Tibial artery (tissue), 4 donors: ENCODE measurements around the gene SLTM.
"Not testable (repeated sequence)": the region's sequence is repeated elsewhere in the genome, so short reads cannot be mapped to it uniquely, and the experiment has no call there.

ENCODE experiments used
- DNase-seq, 2 donors: peaks; one replicate each; pipeline ENCODE4 v3.0.0-alpha.2; 2019
- H3K27ac ChIP-seq, 2 donors: fragments of 200-600 bp; sonication (generic) in 1 of 2; 1 replicate in 1 of 2; 2 replicates in 1 of 2; pipeline ENCODE4 v1.5.1; 2018 to 2019; ENCODE audit warnings: mild to moderate bottlenecking in 1 of 2
- H3K27me3 ChIP-seq, 2 donors: fragments of 200-600 bp; sonication (generic) in 1 of 2; one replicate each; pipeline versions ENCODE4 v1.5.1 to v1.6.0; 2016 to 2019
- H3K36me3 ChIP-seq, 3 donors: fragments of 200-600 bp; sonication (generic) in 2 of 3; one replicate each; pipeline ENCODE4 v1.5.1; 2016 to 2019; ENCODE audit warnings: mild to moderate bottlenecking in 2 of 3
- H3K4me1 ChIP-seq, 4 donors: fragments of 200-600 bp; sonication (generic) in 2 of 4; 1 replicate in 3 of 4; 2 replicates in 1 of 4; pipeline ENCODE4 v1.5.1; 2016 to 2019
- H3K4me3 ChIP-seq, 2 donors: fragments of 200-600 bp; sonication (generic) in 1 of 2; 1 replicate in 1 of 2; 2 replicates in 1 of 2; pipeline ENCODE4 v1.5.1; 2018 to 2019; ENCODE audit warnings: mild to moderate bottlenecking in 2 of 2
- H3K9me3 ChIP-seq, 3 donors: fragments of 200-600 bp; sonication (generic) in 1 of 3; one replicate each; pipeline ENCODE4 v1.5.1; 2016 to 2019
- intact Hi-C: fragments of 100-400 bp; cut with DNase I; formaldehyde crosslinking; loops from one replicate; pipeline ENCODE4 v1.15.0; 2023; ENCODE audit warnings: low total_unique reads
- TF ChIP-seq, protein P1 (sequence below), 2 experiments: fragments of 200-600 bp in 1 of 2; fragments of 450-650 bp in 1 of 2; IDR thresholded peaks; one replicate each; pipeline ENCODE4 v1.5.1; 2017 to 2019; ENCODE audit warnings: antibody characterized with exemption in 2 of 2, mild to moderate bottlenecking in 1 of 2, moderate library complexity in 1 of 2

The SLTM gene

DNA sequence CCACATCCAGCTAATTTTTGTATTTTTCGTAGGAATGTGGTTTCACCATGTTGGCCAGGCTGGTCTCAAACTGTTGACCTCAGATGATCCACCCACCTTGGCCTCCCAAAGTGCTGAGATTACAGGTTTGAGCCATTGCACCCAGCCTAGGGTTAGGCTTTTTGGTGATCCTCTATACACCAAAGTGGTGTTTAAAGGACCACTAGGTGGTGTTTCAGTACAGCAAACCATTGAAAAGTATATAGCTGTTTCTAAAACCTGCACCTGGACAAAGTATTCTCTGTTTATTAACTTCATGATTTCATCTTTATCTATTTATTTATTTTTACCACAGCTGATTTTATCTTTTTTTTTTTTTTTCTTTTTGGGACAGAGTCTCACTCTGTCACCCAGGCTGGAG, 94.0 kb downstream of the SLTM start:
- H3K27me3 ChIP-seq = no peaks in the 10 kb centered on the region
- no peak for DNase-seq
- peaks cover 0 to 9% (median 3%) of the 10 kb centered on the region in 3 donors for H3K36me3 ChIP-seq
- intact Hi-C loops = no loop called here
- TF ChIP-seq, protein P1, sequence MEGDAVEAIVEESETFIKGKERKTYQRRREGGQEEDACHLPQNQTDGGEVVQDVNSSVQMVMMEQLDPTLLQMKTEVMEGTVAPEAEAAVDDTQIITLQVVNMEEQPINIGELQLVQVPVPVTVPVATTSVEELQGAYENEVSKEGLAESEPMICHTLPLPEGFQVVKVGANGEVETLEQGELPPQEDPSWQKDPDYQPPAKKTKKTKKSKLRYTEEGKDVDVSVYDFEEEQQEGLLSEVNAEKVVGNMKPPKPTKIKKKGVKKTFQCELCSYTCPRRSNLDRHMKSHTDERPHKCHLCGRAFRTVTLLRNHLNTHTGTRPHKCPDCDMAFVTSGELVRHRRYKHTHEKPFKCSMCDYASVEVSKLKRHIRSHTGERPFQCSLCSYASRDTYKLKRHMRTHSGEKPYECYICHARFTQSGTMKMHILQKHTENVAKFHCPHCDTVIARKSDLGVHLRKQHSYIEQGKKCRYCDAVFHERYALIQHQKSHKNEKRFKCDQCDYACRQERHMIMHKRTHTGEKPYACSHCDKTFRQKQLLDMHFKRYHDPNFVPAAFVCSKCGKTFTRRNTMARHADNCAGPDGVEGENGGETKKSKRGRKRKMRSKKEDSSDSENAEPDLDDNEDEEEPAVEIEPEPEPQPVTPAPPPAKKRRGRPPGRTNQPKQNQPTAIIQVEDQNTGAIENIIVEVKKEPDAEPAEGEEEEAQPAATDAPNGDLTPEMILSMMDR (IDR thresholded peaks at IDR 0.05) = no peak
- H3K9me3 ChIP-seq = no peaks in the 10 kb centered on the region
- H3K4me3 ChIP-seq = no peak overlapping the region
- no peaks in the 10 kb centered on the region for H3K4me1 ChIP-seq
- no peak overlapping the region for H3K27ac ChIP-seq

DNA sequence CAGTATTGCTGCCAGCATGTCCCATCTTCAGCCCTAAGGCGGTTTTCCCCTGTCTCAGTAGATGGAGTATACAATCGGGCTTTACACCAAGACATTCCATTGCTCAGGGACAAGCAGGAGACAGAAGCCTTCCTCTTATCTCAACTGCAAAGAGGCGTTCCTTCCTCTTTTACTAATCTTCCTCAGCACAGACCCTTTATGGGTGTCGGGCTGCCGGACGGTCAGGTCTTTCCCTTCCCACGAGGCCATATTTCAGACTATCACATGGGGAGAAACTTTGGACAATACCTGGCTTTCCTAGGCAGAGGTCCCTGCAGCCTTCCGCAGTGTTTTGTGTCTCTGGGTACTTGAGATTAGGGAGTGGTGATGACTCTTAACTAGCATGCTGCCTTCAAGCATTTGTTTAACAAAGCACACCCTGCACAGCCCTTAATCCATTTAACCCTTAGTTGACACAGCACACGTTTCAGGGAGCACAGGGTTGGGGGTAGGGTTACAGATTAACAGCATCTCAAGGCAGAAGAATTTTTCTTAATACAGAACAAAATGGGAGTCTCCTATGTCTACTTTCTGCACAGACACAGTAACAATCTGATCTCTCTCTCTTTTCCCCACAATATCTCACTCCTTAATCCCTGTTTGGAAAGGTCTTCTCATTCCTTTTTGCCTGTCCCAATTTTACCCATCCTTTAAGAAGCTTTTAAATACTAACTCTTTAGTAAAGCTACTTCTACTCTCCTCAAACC, 99.6 kb downstream of the SLTM start:
- H3K36me3 ChIP-seq = peaks cover 7 to 29% (median 14%) of the 10 kb centered on the region in 3 donors
- H3K9me3 ChIP-seq, H3K27me3 ChIP-seq, H3K4me1 ChIP-seq, DNase-seq, H3K27ac ChIP-seq, intact Hi-C loops, H3K4me3 ChIP-seq: not testable (repeated sequence)

DNA sequence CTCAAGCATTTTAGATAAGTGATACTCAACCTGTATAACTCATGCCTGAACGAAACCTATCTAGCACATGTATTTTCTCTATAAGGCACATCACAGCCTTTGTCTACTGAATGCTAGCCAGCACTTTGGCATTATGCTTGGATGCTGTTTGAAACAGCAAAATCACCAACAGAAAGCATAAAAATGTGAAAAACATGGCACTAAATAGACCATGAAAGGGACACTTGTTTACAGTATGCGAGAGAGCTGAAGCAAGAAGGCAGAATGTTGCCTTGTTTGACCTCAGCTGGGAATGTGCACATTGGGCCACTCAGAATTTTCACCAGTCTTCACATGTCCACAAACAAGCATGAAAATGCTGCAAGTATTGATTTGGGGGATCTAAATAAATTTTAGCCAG, 102.9 kb downstream of the SLTM start:
- DNase-seq = no peak
- Histone ChIP-seq H3K4me1 (no peaks in the 10 kb centered on the region), H3K9me3 (no peaks in the 10 kb centered on the region), H3K4me3 (no peak overlapping the region), H3K27me3 (no peaks in the 10 kb centered on the region), H3K27ac (no peak overlapping the region), H3K36me3 (peaks cover 15 to 35% (median 25%) of the 10 kb centered on the region in 3 donors)
- intact Hi-C loops = no loop called here
- TF ChIP-seq, protein P1 (IDR thresholded peaks at IDR 0.05) = no peak
